GM04504 (cell line): ENCODE results near the gene QPRT.
"Not testable (repeated sequence)": the region's sequence is repeated elsewhere in the genome, so short reads cannot be mapped to it uniquely, and the experiment has no call there.

Experiments
- DNase-seq: peaks from one replicate; pipeline ENCODE4 v3.0.0-alpha.2; 2012; ENCODE audit warnings: low read depth

QPRT gene

DNA sequence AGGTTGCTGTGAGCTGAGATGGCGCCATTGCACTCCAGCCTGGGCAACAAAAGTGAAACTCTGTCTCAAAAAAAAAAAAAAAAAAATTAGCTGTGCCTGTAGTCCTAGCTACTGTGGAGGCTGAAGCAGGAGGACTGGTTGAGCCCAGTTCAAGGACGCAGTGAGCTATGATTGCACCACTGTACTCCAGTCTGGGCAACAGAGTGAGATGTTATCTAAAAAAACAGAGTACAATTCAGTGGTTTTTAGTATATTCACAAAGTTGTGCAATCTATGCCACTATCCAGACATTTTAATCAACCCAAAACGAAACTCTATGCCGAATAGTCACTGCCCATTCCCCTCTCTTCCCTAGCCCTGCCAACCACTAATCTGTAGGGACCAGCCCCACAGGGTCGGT lies 41.7 kb downstream of the QPRT start:
- DNase-seq, result no peak

DNA sequence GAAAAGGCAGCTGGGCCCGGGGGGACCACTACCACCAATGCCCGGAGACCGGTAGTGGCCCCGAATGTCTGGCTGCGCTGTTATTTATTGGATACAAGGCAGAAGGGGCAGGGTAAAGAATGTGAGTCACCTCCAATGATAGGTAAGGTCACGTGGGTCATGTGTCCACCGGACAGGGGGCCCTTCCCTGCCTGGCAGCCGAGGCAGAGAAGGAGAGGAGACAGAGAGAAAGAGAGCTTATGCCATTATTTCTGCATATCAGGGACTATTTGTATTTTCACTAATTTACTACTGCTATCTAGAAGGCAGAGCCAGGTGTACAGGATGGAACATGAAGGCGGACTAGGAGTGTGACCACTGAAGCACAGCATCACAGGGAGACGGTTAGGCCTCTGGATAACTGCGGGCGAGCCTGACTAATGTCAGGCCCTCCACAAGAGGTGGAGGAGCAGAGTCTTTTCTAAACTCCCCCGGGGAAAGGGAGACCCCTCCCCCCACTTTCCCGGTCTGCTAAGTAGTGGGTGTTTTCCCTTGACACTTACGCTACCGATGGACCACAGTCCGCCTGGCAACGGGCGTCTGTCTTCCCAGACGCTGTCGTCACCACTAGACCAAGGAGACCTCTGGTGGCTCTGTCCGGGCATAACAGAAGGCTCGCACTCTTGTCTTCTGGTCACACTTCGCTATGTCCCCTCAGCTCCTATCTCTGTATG lies 42.3 kb downstream of the QPRT start:
- peak; percentile 21 for DNase-seq

DNA sequence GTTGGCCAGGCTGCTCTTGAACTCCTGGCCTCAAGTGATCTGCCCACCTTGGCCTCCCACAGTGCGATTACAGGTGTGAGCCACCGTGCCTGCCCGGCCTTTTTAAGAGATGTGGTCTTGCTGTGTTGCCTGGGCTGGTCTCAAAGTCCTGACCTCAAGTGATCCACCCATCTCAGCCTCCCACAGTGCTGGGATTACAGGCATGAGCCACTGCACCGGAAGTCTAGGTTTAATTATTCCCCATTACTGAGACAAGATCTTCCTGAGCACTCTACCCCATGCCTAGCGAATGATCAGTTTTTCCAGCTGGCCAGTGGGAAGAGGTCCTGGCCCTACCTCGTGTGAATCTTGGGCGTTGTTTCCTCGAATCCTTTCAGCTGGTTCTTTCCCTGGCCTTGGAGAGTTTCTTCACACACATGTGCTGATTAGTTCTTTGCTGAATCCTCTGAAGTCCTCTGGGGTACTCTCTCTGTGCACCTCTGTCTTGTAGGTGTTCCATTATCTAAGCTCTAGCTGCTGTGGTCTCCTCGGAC lies 47.9 kb downstream of the QPRT start:
- no peak for DNase-seq

DNA sequence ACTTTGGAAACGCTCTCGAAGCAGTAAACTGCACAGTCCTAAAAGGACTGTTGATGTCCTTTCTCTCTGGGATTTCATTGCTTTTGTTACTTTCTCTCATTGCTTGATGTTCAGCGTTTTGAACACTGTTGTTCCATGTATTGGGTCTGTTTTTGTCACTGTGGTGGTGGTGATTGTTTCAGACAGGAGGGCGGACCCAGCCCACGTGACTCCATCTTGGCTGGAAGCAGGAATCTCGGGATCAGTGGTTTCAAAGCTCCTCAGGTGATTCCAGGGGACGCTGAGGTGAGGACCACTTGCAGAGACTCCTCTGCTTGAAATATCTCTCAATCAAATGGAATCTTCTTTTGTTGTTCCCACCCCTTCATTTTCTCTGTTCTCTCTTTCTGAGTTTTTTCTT lies 48.5 kb downstream of the QPRT start:
- DNase-seq, result no peak

DNA sequence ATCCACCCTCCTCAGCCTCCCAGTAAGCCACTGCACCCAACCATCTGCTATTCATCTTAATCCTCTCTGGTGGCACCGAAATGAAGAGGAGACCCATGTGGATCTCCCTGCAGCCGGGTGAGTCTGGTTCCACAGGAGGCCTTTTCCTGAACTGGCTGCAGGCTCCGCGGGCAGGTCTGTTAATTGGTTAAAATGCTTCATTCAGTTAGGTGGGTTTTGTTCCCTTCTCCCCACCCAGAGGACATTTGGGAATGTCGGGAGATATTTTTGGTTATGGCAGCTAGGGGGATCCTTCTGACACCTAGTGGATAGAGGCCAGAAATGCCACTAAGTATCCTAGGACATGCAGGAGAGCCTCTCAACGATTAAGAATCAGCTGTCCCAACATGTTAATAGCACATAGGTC lies 50.1 kb downstream of the QPRT start:
- DNase-seq, result peak; percentile 19

DNA sequence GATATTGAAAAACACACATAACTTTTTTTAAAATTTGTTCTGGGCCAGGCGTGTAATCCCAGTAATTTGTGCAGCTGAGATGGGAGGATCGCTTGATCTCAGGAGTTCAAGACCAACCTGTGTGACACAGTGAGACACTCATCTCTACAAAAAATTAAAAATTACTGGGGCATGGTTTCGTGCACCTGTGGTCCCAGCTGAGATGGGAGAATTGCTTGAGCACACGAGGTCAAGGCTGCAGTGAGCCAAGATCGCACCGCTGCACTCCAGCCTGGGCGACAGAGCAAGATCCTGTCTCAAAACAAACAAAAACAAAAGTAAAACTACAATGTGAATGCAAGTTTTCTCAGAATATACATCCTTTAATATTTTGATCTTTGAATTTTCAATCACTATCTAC lies 51.7 kb downstream of the QPRT start:
- no peak for DNase-seq

DNA sequence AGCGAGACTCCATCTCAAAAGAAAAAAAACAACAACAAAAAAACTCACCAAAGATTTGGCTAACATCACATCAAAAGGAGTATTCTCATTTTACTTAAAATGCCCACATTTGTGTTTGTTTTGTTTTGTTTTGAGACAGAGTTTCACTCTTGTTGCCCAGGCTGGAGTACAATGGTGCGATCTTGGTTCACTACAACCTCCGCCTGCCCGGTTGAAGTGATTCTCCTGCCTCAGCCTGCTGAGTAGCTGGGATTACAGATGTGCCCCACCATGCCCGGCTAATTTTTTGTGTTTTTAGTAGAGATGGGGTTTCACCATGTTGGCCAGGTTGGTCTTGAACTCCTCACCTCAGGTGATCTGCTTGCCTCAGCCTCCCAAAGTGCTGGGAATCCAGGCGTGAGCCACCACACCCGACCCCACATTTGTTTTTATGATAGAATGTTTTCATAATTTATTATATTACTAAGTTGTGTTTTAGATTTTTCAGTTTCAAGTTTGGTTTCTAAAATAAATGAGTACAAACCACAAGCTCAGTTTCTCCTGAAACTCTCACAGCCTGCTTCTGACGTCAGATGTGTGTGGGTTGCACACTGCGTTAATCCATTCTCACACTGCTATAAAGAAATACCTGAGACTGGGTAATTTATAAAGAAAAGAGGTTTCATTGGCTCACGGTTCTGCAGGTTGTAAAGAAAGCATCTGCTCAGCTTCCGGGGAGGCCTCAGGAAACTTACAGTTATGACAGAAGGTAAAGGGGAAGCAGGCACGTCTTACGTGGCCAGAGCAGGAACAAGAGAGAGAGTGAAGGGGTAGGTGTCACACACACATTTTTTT lies 53.0 kb downstream of the QPRT start:
- not testable (repeated sequence) for DNase-seq

DNA sequence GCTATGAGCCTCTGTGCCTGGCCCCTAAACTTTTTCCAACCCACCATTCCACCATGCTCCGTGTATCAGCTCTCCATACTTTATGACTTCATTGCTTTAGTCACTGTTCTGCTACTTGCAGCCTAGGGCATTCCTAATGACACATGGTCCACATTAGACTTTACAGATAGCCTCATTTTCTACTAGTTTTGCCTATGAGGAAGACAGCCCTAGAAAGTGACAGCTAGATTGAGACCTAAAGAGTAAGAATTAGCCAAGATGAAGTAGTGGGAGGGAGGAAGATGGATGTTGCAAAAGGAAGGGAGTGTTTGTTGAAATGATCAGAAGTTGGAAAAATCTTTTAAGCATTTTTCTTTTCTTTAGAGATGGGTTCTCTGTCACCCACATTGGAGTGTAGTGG lies 55.8 kb downstream of the QPRT start:
- DNase-seq, result no peak

DNA sequence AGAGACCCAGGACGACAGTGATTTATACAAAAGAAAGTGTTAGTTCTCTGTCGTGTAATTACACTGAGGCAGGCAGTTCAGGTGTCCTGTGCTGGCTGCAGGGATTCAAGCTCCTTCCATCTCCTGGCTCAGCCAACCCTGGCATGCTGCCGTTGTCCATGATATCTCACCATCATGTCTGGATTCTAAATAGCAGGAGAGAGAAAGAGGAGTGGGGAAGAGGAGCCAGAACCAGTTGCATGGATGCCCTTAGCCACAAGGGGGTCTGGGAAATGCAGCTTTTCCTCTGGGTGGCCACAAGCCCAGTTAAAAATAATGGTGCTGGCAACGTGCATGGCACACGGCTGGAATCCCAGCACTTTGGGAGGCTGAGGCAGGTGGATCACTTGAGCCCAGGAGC lies 57.1 kb downstream of the QPRT start:
- DNase-seq, result no peak

DNA sequence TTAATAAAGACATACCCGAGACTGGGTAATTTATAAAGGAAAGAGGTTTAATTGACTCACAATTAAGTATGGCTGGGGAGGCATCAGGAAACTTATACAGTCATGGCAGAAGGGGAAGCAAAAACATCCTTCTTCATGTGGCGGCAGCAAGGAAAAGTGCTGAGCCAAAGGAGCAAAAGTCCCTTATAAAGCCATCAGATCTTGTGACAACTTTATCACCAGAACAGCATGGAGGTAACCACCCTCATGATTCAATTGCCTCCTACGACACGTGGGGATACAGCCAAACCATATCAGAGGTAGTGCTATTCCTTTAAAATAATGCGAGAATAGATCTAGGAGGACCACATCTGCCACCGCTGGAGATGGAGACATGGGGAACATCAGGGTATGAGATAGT lies 57.8 kb downstream of the QPRT start:
- no peak for DNase-seq

DNA sequence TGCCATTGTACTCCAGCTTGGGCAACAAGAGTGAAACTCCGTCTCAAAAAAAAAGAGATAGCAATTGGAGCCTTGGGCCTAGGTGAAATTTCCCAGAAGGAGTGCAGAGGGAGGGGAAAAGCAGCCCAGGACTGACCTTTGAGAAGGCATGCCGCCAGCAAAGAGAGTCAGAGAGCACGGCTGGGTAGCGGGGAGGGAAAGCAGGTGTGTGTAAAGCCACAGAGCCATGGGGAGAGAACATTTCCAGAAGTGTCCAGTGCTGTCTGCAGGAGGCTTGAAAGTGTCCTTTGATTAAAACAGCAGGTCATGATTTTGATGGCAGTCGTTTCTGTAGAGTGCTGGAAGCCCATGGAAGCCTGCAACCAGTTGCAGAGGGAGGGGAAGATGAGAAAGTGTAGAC lies 58.7 kb downstream of the QPRT start:
- no peak for DNase-seq

DNA sequence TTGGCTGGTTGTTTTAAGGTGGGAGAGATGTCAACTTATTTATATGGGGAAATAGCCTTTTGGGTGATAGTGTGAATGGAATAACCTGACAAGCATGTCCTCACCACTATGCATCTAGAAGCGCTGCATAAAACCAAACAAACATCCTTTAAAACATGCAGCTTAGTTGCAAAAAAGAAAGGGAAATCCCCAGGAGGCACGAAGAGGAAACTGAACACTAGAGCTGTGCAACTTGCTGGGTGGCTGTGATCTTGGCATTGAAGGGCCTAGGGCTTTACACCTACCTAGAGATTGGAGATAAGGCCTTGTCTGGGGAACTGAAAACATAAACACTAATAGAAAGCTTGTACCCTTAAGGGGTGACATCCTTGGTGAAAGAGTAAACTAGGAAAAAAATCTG lies 59.5 kb downstream of the QPRT start:
- no peak for DNase-seq

DNA sequence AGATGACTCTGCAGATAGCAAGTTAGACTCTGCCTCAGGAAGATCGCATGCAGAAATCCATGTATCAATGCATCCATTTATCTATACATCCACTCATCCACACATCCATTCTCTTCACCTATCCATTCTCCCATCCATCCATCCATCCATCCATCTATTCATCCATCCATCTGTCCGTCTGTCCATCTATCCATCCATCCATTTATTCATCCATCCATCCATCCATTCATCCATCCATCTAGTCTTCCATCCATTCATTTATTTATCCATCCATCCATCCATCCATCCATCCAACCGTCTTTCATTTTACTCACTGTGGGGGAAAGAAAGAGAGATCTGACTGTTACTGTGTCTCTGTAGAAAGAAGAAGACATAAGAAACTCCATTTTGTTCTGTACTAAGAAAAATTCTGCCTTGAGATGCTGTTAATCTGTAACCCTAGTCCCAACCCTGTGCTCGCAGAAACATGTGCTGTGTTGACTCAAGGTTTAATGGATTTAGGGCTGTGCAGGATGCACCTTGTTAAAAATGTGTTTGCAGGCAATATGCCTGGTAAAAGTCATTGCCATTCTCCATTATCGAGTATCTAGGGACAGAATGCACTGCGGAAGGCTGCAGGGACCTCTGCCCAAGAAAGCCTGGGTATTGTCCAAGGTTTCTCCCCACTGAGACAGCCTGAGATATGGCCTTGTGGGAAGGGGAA lies 61.1 kb downstream of the QPRT start:
- not testable (repeated sequence) for DNase-seq

DNA sequence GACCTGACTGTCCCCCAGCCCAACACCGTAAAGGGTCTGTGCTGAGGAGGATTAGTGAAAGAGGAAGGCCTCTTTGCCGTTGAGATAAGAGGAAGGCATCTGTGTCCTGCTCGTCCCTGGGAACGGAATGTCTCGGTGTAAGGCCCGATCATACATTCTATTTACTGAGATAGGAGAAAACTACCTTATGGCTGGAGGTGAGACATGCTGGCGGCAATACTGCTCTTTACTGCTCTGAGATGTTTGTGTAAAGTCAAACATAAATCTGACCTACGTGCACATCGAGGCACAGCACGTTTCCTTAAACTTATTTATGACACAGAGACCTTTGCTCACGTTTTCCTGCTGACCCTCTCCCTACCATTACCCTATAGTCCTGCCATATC lies 61.6 kb downstream of the QPRT start:
- not testable (repeated sequence) for DNase-seq

DNA sequence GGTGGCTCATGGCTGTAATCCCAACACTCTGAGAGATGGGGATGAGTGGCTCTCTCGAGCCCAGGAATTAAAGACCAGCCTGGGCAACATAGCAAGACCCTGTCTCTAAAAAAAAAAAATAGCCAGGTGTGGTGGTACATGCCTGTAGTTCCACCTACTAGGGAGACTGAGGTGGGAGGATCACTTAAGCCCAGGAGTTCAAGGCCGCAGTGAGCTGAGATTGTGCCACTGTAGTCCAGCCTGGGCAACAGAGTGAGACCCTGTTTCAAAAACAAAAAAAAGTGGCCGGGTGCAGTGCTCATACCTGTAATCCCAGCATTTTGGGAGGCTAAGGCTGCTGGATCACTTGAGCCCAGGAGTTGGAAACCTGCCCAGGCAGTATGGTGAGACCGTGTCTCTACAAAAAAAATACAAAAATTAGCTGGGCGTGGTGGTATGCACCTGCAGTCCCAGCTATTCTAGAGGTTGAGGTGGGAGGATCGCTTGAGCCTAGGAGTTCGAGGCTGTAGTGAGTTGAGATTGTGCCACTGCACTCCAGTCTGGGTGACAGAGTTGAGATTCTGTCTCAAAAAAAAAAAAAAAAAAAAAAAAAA lies 63.8 kb downstream of the QPRT start:
- no peak for DNase-seq

DNA sequence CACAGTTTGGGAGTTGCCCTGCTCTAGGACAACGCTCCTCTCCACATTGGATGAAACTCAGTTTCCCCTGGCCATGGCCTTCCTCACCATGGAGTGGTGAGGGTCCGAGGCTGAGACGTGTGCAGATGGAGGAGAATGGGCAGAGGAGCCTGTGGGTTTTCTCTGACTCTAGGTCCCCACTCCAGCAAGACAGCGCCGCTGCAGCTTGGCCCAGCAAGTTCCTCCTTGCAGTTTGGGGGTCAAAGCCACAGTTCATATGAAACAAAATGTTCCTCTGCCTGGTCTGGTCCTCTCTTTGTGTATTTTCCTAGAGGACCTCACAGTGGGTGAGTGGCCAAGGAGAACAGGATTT lies 64.5 kb downstream of the QPRT start:
- no peak for DNase-seq

DNA sequence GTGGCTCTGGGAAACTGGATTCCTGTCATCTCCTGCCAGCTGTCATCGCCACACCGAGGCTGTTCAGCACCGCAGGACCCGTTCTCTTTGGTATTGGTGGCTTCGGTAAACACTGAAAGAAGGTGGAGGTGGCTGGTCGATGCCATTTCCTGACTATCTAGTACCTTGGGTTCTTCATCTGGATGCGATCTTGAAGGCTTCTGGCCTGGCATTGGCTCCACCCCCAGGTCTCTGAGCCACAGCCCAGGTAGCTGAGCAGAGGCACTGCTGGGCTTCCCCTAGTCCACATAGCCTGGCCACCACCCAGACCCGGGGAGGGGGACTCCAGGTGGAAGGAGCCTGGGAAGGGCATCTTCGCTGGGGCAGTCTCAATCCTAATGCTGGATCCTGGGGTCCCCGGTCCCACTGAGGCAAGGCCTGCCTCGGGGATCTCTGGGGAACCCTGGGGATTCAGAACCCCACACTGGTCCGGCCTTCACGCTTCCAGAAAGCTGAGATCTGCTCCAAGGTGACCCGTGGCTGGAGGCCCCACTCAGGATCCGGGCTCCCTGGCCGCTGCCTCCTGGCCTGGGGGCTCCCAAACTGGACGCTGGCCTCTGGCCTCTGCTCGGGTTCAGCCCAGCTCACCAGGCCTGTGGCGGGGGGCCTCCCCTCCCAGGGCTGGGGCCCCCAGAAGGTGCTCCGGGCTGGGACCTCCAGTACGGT lies 65.0 kb downstream of the QPRT start:
- DNase-seq, result no peak

DNA sequence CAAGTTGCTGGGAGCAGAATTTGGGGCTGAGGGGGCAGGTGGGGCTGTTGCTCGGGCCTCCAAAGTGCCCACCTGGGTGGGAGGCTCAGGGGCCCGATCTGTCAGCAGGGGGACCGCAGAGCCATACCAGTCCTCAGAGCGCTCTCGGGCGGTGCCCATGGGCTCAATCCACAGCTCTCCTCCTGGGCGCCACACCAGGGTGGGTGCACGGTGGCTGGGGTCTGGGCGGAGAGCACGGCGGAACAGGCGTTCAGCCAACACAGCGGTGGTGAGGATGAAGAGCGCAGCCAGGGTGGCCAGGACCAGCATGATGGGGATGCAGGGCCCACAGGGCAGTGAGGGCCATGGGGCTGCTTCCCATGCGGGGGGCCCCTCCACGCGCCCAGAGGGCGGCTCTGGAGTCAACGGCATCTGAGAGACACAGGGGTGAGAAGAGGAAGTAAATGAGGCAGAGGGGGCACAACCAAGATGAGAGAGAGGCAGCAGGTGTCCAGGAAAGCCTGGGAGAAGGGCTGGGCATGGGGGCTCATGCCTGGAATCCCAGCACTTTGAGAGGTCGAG lies 65.6 kb downstream of the QPRT start:
- no peak for DNase-seq

DNA sequence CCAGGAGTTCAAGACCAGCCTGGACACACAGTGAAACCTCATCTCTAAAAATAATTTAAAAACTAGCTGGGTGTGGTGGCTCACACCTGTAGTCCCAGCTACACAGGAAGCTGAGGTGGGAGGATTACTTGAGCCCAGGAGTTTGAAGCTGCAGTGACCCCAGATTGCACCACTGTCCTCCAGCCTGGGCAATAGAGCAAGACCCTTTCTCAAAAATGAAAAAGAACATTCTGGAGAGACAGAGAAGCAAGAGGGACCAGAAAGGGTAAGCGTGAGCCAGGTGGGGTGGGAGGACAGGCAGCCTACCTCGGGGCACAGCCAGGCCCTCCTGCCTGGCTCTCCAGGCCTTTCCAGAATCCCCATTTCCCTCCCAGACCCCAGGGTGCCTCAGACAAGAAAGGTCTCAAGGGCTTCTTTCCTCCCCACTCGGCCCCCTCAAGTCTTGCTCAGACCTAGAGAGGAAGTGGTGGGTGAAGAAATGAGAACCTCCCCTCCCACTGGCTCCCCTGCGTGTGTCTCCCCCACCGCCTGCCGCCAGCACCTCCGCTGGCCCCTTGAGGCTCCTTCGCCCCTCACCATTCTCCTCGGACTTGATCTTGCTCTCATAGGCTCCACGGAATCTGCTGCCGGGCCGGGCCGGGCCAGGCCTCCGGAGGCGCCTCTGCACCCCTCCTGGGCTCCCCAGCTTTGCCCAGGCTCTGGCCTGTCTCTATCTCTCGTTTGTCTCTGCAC lies 66.3 kb downstream of the QPRT start:
- DNase-seq, result no peak

DNA sequence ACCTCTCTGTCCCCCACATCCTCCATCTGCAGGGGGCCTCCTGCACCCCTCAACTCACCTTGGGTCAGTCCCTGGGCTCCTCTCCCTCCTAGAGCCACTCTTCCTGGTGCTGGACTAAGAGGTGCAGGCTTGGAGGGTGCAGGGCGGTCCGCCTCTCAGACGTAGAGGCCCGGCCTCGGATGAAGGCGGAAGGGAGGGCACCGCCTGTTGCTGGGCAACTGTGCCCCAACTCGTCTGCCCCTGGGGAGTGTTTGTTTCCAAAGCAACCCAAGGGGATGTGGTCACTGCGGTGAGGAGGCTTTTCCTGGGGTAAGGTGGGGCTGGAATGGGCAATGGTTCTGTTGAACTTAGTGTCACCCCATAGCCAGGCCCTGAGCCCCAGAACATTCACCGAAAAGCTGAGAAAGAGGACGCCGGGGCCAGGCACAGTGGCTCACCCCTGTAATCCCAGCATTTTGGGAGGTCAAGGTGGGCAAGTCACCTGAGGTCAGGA lies 66.9 kb downstream of the QPRT start, which contains the start of gene C16orf54:
TSS of gene C16orf54 (minus strand) at position 138 of the 493 bp plus-strand sequence. CDS start 1,039 bp downstream, outside the sequence.
- no peak for DNase-seq
